ENCODE data around the gene EXOC4. TPM values are rescaled to one million over a fixed set of nuclear protein-coding genes. Genes with fewer than 3 reads are reported as not detected.

Gene EXOC4
- total RNA-seq, 1 donor from 2014 or later, result 41.3 TPM

GRCh38 chr7:133609806-133610205 is 356.9 kb downstream of the EXOC4 start:
- TF ChIP-seq CTCF (conservative IDR thresholded peaks at IDR 0.05; ENCODE audit: low read depth, low read length), result no peak
- no peak overlapping the region for H3K4me3 ChIP-seq (ENCODE audit: low read depth, low read length)
- DNase-seq (ENCODE audit: low read depth), result peak; percentile 3

GRCh38 chr7:133611955-133612354 is 359.1 kb downstream of the EXOC4 start:
- no peak for TF ChIP-seq CTCF (conservative IDR thresholded peaks at IDR 0.05; ENCODE audit: low read depth, low read length)
- H3K4me3 ChIP-seq (ENCODE audit: low read depth, low read length), result no peak overlapping the region
- DNase-seq (ENCODE audit: low read depth), result no peak

- no peak for DNase-seq (ENCODE audit: low read depth)
- H3K4me3 ChIP-seq (ENCODE audit: low read depth, low read length), result no peak overlapping the region
- no peak for TF ChIP-seq CTCF (conservative IDR thresholded peaks at IDR 0.05; ENCODE audit: low read depth, low read length)
These were observed 360.4 kb downstream of the EXOC4 start for GRCh38 chr7:133613250-133613790.

- no peak for TF ChIP-seq CTCF (conservative IDR thresholded peaks at IDR 0.05; ENCODE audit: low read depth, low read length)
- no peak overlapping the region for H3K4me3 ChIP-seq (ENCODE audit: low read depth, low read length)
These were observed 361.4 kb downstream of the EXOC4 start for GRCh38 chr7:133614251-133614650.

GRCh38 chr7:133618970-133619369 is 366.1 kb downstream of the EXOC4 start:
- no peak for DNase-seq (ENCODE audit: low read depth)
- TF ChIP-seq CTCF (conservative IDR thresholded peaks at IDR 0.05; ENCODE audit: low read depth, low read length), result no peak
- no peak overlapping the region for H3K4me3 ChIP-seq (ENCODE audit: low read depth, low read length)

More at GRCh38 chr7:133614251-133614650, 361.4 kb downstream of the EXOC4 start:
- no peak for DNase-seq (ENCODE audit: low read depth)

- no peak for DNase-seq (ENCODE audit: low read depth)
- H3K4me3 ChIP-seq (ENCODE audit: low read depth, low read length), result no peak overlapping the region
- TF ChIP-seq CTCF (conservative IDR thresholded peaks at IDR 0.05; ENCODE audit: low read depth, low read length), result no peak
These were observed 366.6 kb downstream of the EXOC4 start for GRCh38 chr7:133619491-133619890.

GRCh38 chr7:133623721-133624120 is 370.8 kb downstream of the EXOC4 start:
- DNase-seq (ENCODE audit: low read depth), result no peak
- no peak for TF ChIP-seq CTCF (conservative IDR thresholded peaks at IDR 0.05; ENCODE audit: low read depth, low read length)
- H3K4me3 ChIP-seq (ENCODE audit: low read depth, low read length), result no peak overlapping the region
